Hepatocyte (in vitro differentiated cells): ENCODE measurements around the gene ADAM8. TPM values are rescaled to one million over a fixed set of nuclear protein-coding genes. Genes with fewer than 3 reads are reported as not detected.

Source experiments
- DNase-seq: peaks from one replicate; pipeline ENCODE4 v3.0.0-alpha.2; 2016; ENCODE audit warnings: low spot score
- H2AFZ ChIP-seq: fragments of 200-600 bp; sonication (generic); 2 replicates; pipeline ENCODE4 v1.6.0; 2016; ENCODE audit warnings: antibody characterized with exemption, mild to moderate bottlenecking
- H3K27ac ChIP-seq: fragments of 200-600 bp; sonication (generic); 2 replicates; pipeline ENCODE4 v1.5.1; 2016; ENCODE audit warnings: mild to moderate bottlenecking
- H3K27me3 ChIP-seq: fragments of 200-600 bp; sonication (generic); 2 replicates; pipeline ENCODE4 v1.6.1; 2016
- H3K36me3 ChIP-seq: fragments of 200-600 bp; sonication (generic); replicated peaks from 2 replicates; pipeline ENCODE4 v1.5.1; 2016; ENCODE audit warnings: low read depth; ENCODE audit not compliant: insufficient read depth
- H3K4me1 ChIP-seq: fragments of 200-600 bp; sonication (generic); 2 replicates; pipeline ENCODE4 v1.5.1; 2016; ENCODE audit warnings: mild to moderate bottlenecking, moderate library complexity; ENCODE audit not compliant: insufficient read depth
- H3K4me2 ChIP-seq: fragments of 200-600 bp; sonication (generic); 2 replicates; pipeline ENCODE4 v1.6.0; 2016
- H3K4me3 ChIP-seq: fragments of 200-600 bp; sonication (generic); 2 replicates; pipeline ENCODE4 v1.5.1; 2016; ENCODE audit warnings: mild to moderate bottlenecking
- H3K79me2 ChIP-seq: fragments of 200-600 bp; sonication (generic); 2 replicates; pipeline ENCODE4 v1.6.0; 2017; ENCODE audit warnings: mild to moderate bottlenecking
- H3K9me2 ChIP-seq: fragments of 200-600 bp; sonication (generic); replicated peaks from 2 replicates; pipeline ENCODE4 v1.6.0; 2017; ENCODE audit warnings: mild to moderate bottlenecking; ENCODE audit not compliant: insufficient read depth
- H3K9me3 ChIP-seq: fragments of 200-600 bp; sonication (generic); 2 replicates; pipeline ENCODE4 v1.5.1; 2016; ENCODE audit warnings: low read depth, mild to moderate bottlenecking
- H4K20me1 ChIP-seq: fragments of 200-600 bp; sonication (generic); 2 replicates; pipeline ENCODE4 v1.6.0; 2016; ENCODE audit warnings: mild to moderate bottlenecking; ENCODE audit not compliant: insufficient read depth, poor library complexity, severe bottlenecking
- EZH2 ChIP-seq: fragments of 200-600 bp; sonication (generic); IDR thresholded peaks from 2 replicates; pipeline ENCODE4 v1.6.1; 2016; ENCODE audit warnings: antibody characterized with exemption, mild to moderate bottlenecking, borderline replicate concordance
- EZH2phosphoT487 ChIP-seq: fragments of 200-600 bp; sonication (generic); IDR thresholded peaks from one replicate; pipeline ENCODE4 v1.6.1; 2018; ENCODE audit warnings: antibody characterized with exemption, mild to moderate bottlenecking, low read depth, moderate library complexity; ENCODE audit not compliant: unreplicated experiment, severe bottlenecking
- WGBS: methylation state at CpG from one replicate; pipeline ENCODE4 v1.1.6; 2016; ENCODE audit warnings: low lambda C conversion rate; ENCODE audit errors: missing lambda C conversion rate; 5-methylcytosine and 5-hydroxymethylcytosine counted together
- polyA plus RNA-seq: library from polyadenylated mRNA; unstranded; fragments of >200 nt; fragmentation: Nextera tagmentation; extraction: Ambion mirVana; gene quantifications from 2 replicates; pipeline ENCODE4 v1.2.1, GENCODE V29; 2016
- total RNA-seq: library from RNA; depleted of rRNA; stranded (reverse); fragments of >200 nt; gene quantifications from 2 replicates; pipeline ENCODE4 v1.2.3, GENCODE V29; 2014
- TF ChIP-seq, protein P1 (sequence below): fragments of 200-600 bp; sonication (generic); IDR thresholded peaks from 2 replicates; pipeline ENCODE4 v1.5.1; 2016; ENCODE audit warnings: antibody characterized with exemption, mild to moderate bottlenecking; ENCODE audit not compliant: poor library complexity

Gene ADAM8
- total and polyA plus RNA-seq, 2 experiments from 2014 or later = 1.9 to 3.0 TPM

DNA sequence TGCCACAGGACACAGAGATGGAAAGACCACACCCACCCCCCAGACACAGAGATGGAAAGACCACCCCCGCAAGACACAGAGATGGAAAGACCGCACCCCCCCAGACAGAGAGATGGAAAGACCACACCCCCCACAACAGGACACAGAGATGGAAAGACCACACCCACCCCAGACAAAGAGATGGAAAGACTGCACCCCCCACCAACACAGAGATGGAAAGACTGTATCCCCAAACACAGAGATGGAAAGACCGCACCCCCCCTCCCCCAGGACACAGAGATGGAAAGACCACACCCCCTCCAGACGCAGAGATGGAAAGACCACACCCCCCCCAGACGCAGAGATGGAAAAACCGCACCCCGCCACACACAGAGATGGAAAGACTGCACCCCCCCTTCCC, 40.1 kb upstream of the ADAM8 start:
- Histone ChIP-seq H3K27me3 (no peaks in the 10 kb centered on the region), H3K9me3 (no peaks in the 10 kb centered on the region), H4K20me1 (no peaks in the 10 kb centered on the region), H3K9me2 (no peaks in the 10 kb centered on the region), H3K27ac (no peak overlapping the region), H3K36me3 (no peaks in the 10 kb centered on the region), H3K4me3 (no peak overlapping the region), H3K4me2 (no peak overlapping the region), H3K79me2 (no peaks in the 10 kb centered on the region), H2AFZ (no peak overlapping the region), H3K4me1 (no peaks in the 10 kb centered on the region)
- no peak for DNase-seq
- TF ChIP-seq EZH2 = no peak
- TF ChIP-seq, protein P1, sequence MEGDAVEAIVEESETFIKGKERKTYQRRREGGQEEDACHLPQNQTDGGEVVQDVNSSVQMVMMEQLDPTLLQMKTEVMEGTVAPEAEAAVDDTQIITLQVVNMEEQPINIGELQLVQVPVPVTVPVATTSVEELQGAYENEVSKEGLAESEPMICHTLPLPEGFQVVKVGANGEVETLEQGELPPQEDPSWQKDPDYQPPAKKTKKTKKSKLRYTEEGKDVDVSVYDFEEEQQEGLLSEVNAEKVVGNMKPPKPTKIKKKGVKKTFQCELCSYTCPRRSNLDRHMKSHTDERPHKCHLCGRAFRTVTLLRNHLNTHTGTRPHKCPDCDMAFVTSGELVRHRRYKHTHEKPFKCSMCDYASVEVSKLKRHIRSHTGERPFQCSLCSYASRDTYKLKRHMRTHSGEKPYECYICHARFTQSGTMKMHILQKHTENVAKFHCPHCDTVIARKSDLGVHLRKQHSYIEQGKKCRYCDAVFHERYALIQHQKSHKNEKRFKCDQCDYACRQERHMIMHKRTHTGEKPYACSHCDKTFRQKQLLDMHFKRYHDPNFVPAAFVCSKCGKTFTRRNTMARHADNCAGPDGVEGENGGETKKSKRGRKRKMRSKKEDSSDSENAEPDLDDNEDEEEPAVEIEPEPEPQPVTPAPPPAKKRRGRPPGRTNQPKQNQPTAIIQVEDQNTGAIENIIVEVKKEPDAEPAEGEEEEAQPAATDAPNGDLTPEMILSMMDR = no peak
- TF ChIP-seq EZH2phosphoT487 = no peak
- WGBS = 97% methylated on average over 5 of the region's 7 CpGs

DNA sequence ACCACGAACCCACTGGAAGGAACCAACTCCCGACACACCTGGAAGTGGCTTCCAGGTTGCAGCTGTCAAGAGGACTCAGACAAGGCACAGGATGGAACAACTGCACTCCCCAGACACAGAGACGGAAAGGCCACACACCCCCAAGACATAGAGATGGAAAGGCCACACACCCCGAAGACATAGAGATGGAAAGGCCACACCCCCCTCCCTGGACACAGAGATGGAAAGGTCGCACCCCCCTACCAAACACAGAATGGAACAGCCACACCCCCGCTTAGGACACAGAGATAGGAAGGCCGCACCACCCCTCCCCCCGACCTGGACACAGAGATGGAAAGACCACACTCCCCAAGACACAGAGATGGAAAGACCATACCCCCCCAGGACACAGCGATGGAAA, 39.6 kb upstream of the ADAM8 start:
- WGBS = 88% methylated on average over 4 of the region's 9 CpGs
- Histone ChIP-seq H3K9me3 (no peaks in the 10 kb centered on the region), H2AFZ (no peak overlapping the region), H3K79me2 (no peaks in the 10 kb centered on the region), H3K4me2 (no peak overlapping the region), H3K4me3 (no peak overlapping the region), H3K36me3 (no peaks in the 10 kb centered on the region), H3K27ac (no peak overlapping the region), H4K20me1 (no peaks in the 10 kb centered on the region), H3K4me1 (no peaks in the 10 kb centered on the region), H3K9me2 (no peaks in the 10 kb centered on the region), H3K27me3 (no peaks in the 10 kb centered on the region)
- TF ChIP-seq, protein P1 = no peak
- TF ChIP-seq EZH2phosphoT487 = no peak
- no peak for TF ChIP-seq EZH2
- no peak for DNase-seq

DNA sequence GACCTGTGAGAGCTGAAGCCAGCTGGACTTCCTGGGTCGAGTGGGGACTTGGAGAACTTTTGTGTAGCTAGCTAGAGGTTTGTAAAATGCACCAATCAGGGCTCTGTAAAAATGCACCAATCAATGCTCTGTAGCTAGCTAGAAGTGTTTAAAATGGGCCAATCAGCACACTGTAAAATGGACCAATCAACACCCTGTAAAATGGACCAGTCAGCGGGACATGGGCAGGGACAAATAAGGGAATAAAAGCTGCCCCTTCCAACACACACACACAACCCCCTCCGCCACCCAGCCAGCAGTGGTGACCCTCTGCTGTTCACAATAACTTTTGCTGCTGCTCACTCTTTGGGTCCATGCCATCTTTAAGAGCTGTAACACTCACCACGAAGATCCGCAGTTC, 39.2 kb upstream of the ADAM8 start:
- Histone ChIP-seq H3K79me2 (no peaks in the 10 kb centered on the region), H3K9me2 (no peaks in the 10 kb centered on the region), H2AFZ (no peak overlapping the region), H3K9me3 (no peaks in the 10 kb centered on the region), H3K4me2 (no peak overlapping the region), H3K4me3 (no peak overlapping the region), H4K20me1 (no peaks in the 10 kb centered on the region), H3K4me1 (no peaks in the 10 kb centered on the region), H3K27ac (no peak overlapping the region), H3K27me3 (no peaks in the 10 kb centered on the region), H3K36me3 (no peaks in the 10 kb centered on the region)
- 97% methylated on average over 5 of the region's 5 CpGs for whole genome bisulfite sequencing
- DNase-seq = no peak
- no peak for TF ChIP-seq EZH2phosphoT487
- TF ChIP-seq EZH2 = no peak
- TF ChIP-seq, protein P1 = no peak

DNA sequence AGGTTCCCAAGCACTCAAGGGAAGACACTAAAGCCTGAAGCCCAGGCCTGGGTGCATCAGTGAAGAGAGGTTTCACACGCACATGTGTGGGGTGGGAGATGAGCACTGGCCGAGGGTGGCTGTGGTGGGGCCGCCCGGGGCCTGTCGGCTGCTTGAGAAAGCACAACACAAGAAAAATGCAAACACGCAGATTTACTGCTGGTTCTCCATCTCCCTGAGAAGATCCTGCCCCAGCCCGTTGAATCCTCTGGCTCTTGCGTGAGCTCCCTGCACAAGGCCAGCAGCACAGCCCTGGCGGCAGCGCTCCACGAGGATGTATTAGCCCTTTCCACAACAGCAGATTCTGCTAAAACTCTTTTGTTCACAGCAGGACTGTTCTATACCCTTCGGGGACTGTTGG, 38.2 kb upstream of the ADAM8 start:
- no peak overlapping the region for H3K4me3 ChIP-seq
- TF ChIP-seq, protein P1 = no peak
- TF ChIP-seq EZH2phosphoT487 (no peak), EZH2 (no peak)
- no peak overlapping the region for H3K4me2 ChIP-seq
- no peaks in the 10 kb centered on the region for H4K20me1 ChIP-seq
- H3K79me2 ChIP-seq = no peaks in the 10 kb centered on the region
- H3K9me3 ChIP-seq = no peaks in the 10 kb centered on the region
- H3K36me3 ChIP-seq = no peaks in the 10 kb centered on the region
- no peak overlapping the region for H3K27ac ChIP-seq
- H3K9me2 ChIP-seq = no peaks in the 10 kb centered on the region
- no peak for DNase-seq
- 93% methylated on average over 11 of the region's 12 CpGs for WGBS
- H3K27me3 ChIP-seq = no peaks in the 10 kb centered on the region
- H2AFZ ChIP-seq = no peak overlapping the region
- no peaks in the 10 kb centered on the region for H3K4me1 ChIP-seq
